ENCODE measurements around the gene FAM120C. TPM values are rescaled to one million over a fixed set of nuclear protein-coding genes. Genes with fewer than 3 reads are reported as not detected.
A peak's percentile ranks its signal among the peaks of the same experiment; 100 is the strongest.

The FAM120C gene
- total RNA-seq, 1 experiment from 2014 or later, result 6.1 TPM

DNA sequence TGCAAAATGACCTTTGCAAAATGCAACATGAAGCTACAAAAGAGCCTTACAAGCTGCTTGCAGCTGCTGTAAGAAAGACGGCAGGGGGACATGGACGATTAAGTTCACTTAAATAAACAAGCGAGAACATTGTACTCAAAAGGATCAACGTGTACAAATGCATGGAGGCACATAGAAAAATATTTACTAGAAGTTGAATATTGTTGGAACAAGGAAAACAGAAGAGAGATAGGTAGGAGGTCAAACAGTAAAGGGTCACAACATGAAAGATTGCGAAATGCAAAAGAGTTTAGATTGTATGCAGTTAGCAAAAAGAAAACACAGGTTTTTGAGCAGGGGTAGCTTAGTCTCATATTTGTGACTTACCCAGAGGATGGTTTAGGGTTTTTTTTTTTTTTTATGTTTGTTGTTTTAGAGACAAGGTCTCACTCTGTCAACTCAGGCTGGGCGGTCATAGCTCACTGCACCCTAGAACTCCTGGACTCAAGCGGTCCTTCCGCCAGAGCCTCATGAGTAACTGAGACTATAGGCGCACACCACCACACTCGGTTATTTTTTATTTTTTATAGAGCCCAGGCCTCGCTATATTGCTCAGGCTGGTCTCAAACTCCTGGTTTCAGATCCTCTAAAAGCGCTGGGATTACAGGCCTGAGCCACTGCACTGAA is 137.4 kb downstream of the FAM120C start:
- peaks cover 7% of the 10 kb centered on the region for H3K79me2 ChIP-seq (ENCODE audit: insufficient read depth, low read length)
- peak overlapping the region; percentile 79 for H3K4me2 ChIP-seq (ENCODE audit: low read length)
- H3K9me3 ChIP-seq (ENCODE audit: control insufficient read depth in 1 of 2, insufficient read depth in 1 of 2, low read depth in 1 of 2, low read length in 2 of 2), result no peaks in the 10 kb centered on the region
- H3K9ac ChIP-seq (ENCODE audit: low read length), result peak overlapping the region; percentile 80
- peaks cover 8 to 20% of the 10 kb centered on the region in 2 experiments for H3K4me1 ChIP-seq (ENCODE audit: control insufficient read depth in 1 of 2, insufficient read depth in 2 of 2, low read length in 2 of 2)
- BruUV-seq (replicated peaks), result no TSS peak
- H3K36me3 ChIP-seq (ENCODE audit: control insufficient read depth in 1 of 2, insufficient read depth in 2 of 2, low read length in 2 of 2), result peaks cover 0 to 2% of the 10 kb centered on the region in 2 experiments; a peak in 2 of 4 replicates
- intact Hi-C loops (cut with micrococcal nuclease), result no loop called here
- H3K9me2 ChIP-seq (ENCODE audit: insufficient read depth), result no peaks in the 10 kb centered on the region
- H2AFZ ChIP-seq (ENCODE audit: low read depth, low read length, poor library complexity, severe bottlenecking), result no peak overlapping the region
- ChIA-PET POLR2A (no interaction called here), CTCF (no interaction called here), RAD21 (ENCODE audit: low non-redundant PET in 1 of 2, low total read pairs in 2 of 2, uncharacterized antibody in 2 of 2, unreplicated experiment in 2 of 2) (no interaction called here)
- no peak for ATAC-seq
- no peaks in the 10 kb centered on the region for H3K27me3 ChIP-seq (ENCODE audit: insufficient read depth, low read length)
- no peak for TF ChIP-seq ZNF274 (IDR thresholded peaks at IDR 0.05; ENCODE audit: low read depth, low read length)
- TF ChIP-seq POLR2AphosphoS5 (IDR thresholded peaks at IDR 0.05; ENCODE audit: low read depth, low read length), result no peak
- TF ChIP-seq EZH2 (IDR thresholded peaks at IDR 0.05), result no peak
- TF ChIP-seq, protein P1, sequence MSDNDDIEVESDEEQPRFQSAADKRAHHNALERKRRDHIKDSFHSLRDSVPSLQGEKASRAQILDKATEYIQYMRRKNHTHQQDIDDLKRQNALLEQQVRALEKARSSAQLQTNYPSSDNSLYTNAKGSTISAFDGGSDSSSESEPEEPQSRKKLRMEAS (IDR thresholded peaks at IDR 0.05), result no peak
- TF ChIP-seq, protein P2, sequence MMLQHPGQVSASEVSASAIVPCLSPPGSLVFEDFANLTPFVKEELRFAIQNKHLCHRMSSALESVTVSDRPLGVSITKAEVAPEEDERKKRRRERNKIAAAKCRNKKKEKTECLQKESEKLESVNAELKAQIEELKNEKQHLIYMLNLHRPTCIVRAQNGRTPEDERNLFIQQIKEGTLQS (IDR thresholded peaks at IDR 0.05), result no peak
- no peak for TF ChIP-seq SP1 (IDR thresholded peaks at IDR 0.05; ENCODE audit: low read depth)
- TF ChIP-seq CBX3 (IDR thresholded peaks at IDR 0.05; ENCODE audit: low read depth), result no peak
- no peak for TF ChIP-seq ELF1 (IDR thresholded peaks at IDR 0.05; ENCODE audit: borderline replicate concordance, low read depth)
- no peak for TF ChIP-seq RAD21 (IDR thresholded peaks at IDR 0.05; ENCODE audit: low read depth)
- TF ChIP-seq ZFX (IDR thresholded peaks at IDR 0.05), result no peak
- no peak for TF ChIP-seq SIN3A (IDR thresholded peaks at IDR 0.05; ENCODE audit: low read depth)
- no peak for TF ChIP-seq TCF7L2 (IDR thresholded peaks at IDR 0.05; ENCODE audit: borderline replicate concordance, extremely low read depth, insufficient read depth, insufficient read length)
- TF ChIP-seq YY1 (IDR thresholded peaks at IDR 0.05; ENCODE audit: extremely low read depth, insufficient replicate concordance, low read depth, low read length), result no peak
- TF ChIP-seq SRF (IDR thresholded peaks at IDR 0.05; ENCODE audit: low read depth), result no peak
- no peak for TF ChIP-seq EZH2phosphoT487 (IDR thresholded peaks at IDR 0.05; ENCODE audit: borderline replicate concordance)
- TF ChIP-seq, protein P3, sequence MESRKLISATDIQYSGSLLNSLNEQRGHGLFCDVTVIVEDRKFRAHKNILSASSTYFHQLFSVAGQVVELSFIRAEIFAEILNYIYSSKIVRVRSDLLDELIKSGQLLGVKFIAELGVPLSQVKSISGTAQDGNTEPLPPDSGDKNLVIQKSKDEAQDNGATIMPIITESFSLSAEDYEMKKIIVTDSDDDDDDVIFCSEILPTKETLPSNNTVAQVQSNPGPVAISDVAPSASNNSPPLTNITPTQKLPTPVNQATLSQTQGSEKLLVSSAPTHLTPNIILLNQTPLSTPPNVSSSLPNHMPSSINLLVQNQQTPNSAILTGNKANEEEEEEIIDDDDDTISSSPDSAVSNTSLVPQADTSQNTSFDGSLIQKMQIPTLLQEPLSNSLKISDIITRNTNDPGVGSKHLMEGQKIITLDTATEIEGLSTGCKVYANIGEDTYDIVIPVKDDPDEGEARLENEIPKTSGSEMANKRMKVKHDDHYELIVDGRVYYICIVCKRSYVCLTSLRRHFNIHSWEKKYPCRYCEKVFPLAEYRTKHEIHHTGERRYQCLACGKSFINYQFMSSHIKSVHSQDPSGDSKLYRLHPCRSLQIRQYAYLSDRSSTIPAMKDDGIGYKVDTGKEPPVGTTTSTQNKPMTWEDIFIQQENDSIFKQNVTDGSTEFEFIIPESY (IDR thresholded peaks at IDR 0.05; ENCODE audit: extremely low read depth, insufficient replicate concordance, low read length), result no peak
- TF ChIP-seq, protein P4, sequence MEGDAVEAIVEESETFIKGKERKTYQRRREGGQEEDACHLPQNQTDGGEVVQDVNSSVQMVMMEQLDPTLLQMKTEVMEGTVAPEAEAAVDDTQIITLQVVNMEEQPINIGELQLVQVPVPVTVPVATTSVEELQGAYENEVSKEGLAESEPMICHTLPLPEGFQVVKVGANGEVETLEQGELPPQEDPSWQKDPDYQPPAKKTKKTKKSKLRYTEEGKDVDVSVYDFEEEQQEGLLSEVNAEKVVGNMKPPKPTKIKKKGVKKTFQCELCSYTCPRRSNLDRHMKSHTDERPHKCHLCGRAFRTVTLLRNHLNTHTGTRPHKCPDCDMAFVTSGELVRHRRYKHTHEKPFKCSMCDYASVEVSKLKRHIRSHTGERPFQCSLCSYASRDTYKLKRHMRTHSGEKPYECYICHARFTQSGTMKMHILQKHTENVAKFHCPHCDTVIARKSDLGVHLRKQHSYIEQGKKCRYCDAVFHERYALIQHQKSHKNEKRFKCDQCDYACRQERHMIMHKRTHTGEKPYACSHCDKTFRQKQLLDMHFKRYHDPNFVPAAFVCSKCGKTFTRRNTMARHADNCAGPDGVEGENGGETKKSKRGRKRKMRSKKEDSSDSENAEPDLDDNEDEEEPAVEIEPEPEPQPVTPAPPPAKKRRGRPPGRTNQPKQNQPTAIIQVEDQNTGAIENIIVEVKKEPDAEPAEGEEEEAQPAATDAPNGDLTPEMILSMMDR (IDR thresholded peaks at IDR 0.05 in 2 of 3, conservative IDR thresholded peaks at IDR 0.05 in 1 of 3; ENCODE audit: borderline replicate concordance in 1 of 3, insufficient read depth in 1 of 3, low read depth in 2 of 3, low read length in 2 of 3), result no peak
- no peak for TF ChIP-seq JUND (IDR thresholded peaks at IDR 0.05)
- TF ChIP-seq FOSL1 (IDR thresholded peaks at IDR 0.05; ENCODE audit: low read depth), result no peak
- peak overlapping the region; percentile 81; the same call in 1 of the 2 replicates for H3K27ac ChIP-seq (ENCODE audit: low read depth, low read length)
- no peak for DNase-seq (ENCODE audit: low read depth, low spot score)
- H4K20me1 ChIP-seq (ENCODE audit: insufficient read depth), result no peaks in the 10 kb centered on the region
- no peak overlapping the region for H3K4me3 ChIP-seq (replicated peaks in 1 of 2; ENCODE audit: low read depth in 1 of 2, low read length in 2 of 2)
